Prostate gland (tissue), 2 donors: Measurements from ENCODE around the gene PLA2G4D.

ENCODE experiments used
- CTCF ChIP-seq, 4 experiments: fragments of 200-600 bp in 2 of 4; fragments of 450-650 bp in 2 of 4; sonication (generic) in 2 of 4; IDR thresholded peaks; 1 replicate in 3 of 4; 2 replicates in 1 of 4; pipeline ENCODE4 v1.5.1; 2016 to 2019; ENCODE audit warnings: antibody characterized with exemption in 4 of 4, mild to moderate bottlenecking in 2 of 4, moderate library complexity in 2 of 4
- POLR2A ChIP-seq: fragments of 450-650 bp; IDR thresholded peaks from one replicate; pipeline ENCODE4 v1.6.1; 2016; ENCODE audit warnings: antibody characterized with exemption, mild to moderate bottlenecking
- POLR2AphosphoS5 ChIP-seq: sonication (generic); formaldehyde crosslinking; IDR thresholded peaks from one replicate; pipeline ENCODE4 v1.6.1; 2017; ENCODE audit warnings: antibody characterized with exemption

DNA sequence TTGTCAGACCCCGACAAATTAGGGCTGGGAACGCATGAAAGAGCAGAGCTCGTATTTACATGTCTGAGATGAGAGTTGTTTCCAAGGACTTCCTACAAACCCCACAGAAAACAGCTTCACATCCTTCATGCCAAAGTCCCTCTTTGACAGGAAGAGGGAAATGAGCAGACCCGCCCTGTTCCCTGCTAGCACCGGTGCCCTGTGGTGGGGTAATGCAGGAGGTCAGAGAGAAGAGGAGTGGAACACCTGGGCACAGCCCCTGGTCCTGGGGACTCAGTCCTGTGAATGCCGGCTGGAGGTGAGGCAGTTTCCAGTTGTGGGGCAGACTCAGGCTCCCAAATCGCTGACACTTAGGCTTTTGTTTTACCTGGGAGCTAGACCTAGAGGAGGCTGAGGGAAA lies 4.0 kb downstream of the PLA2G4D start:
- TF ChIP-seq POLR2A (no peak), CTCF (IDR thresholded peaks at IDR 0.05) (no peak), POLR2AphosphoS5 (no peak)
